ENCODE measurements around the gene KRTCAP3. TPM values are rescaled to one million over a fixed set of nuclear protein-coding genes. Genes with fewer than 3 reads are reported as not detected.

KRTCAP3 gene
- total and polyA plus RNA-seq, 2 of the 4 experiments (the other 2 are of a cell fraction) = 1.5 TPM; not detected in 1

DNA sequence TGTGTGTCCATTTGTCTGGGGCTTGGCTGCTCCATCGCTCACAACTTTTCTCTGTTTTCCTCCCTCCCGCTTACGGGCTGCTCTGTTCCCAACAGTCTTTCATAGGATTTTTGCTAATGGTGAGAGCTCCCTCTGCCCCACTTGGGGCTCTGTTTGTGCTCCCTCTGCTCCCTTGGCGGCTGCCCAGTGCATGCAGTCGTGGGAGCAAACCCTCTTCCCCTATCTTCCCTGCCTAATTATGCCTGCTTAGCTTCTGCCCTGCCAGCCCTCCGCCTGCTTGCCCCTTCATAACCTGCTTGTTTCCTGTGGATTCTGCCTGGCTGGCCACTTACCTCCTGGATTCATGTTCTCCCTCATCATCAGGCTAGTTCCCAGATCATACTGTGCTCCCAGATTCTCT, 6.6 kb upstream of the KRTCAP3 start:
- no peak overlapping the region for H3K56ac ChIP-seq (ENCODE audit: extremely low read depth, insufficient read depth, low read length)
- H2BK15ac ChIP-seq (ENCODE audit: low read depth, low read length) = no peak overlapping the region
- WGBS, 2 experiments (ENCODE audit: extremely low coverage in 2 of 2, insufficient read length in 1 of 2) = 100% methylated on average over 2 of the region's 6 CpGs; no CpG with 5 or more reads in 1 of the 2 experiments
- no peak overlapping the region for H3K4ac ChIP-seq (ENCODE audit: low read depth, low read length)
- ATAC-seq (ENCODE audit: low read depth) (no peak), DNase-seq (no peak)
- 0 out of 2 replicates have a peak, but pooled peaks cover 3% of the 10 kb centered on the region for H3K9me1 ChIP-seq (ENCODE audit: insufficient read depth, low read length)
- H3K9me3 ChIP-seq (ENCODE audit: control insufficient read depth, insufficient read depth, low read length) = no peaks in the 10 kb centered on the region
- no peak overlapping the region for H3K4me2 ChIP-seq (ENCODE audit: low read depth, low read length)
- dilution Hi-C loops (cut with HindIII; ENCODE audit: low sequenced_read_pairs, unreplicated experiment) (no loop called here), in situ Hi-C loops (cut with MboI; ENCODE audit: low sequenced_read_pairs) (no loop called here), intact Hi-C loops (cut with micrococcal nuclease) (no loop called here)
- H3K4me3 ChIP-seq (ENCODE audit: insufficient read depth, low read depth, low read length) = no peak overlapping the region
- H2BK120ac ChIP-seq (ENCODE audit: low read depth, low read length) = no peak overlapping the region
- H3K9ac ChIP-seq (ENCODE audit: low read depth, low read length) = no peak overlapping the region
- no peak overlapping the region for H4K91ac ChIP-seq (ENCODE audit: insufficient read depth, low read depth, low read length)
- no peak overlapping the region for H4K8ac ChIP-seq (ENCODE audit: low read depth in 2 of 2, low read length in 2 of 2)
- TF ChIP-seq CEBPB (IDR thresholded peaks at IDR 0.05; ENCODE audit: low read depth, low read length) (no peak), RCOR1 (IDR thresholded peaks at IDR 0.05; ENCODE audit: insufficient replicate concordance, low read length) (no peak), SMC3 (IDR thresholded peaks at IDR 0.05; ENCODE audit: low read depth, low read length) (no peak)
- H3K36me3 ChIP-seq (ENCODE audit: control insufficient read depth, insufficient read depth, low read length) = peaks cover 51% of the 10 kb centered on the region
- no peak overlapping the region for H2BK20ac ChIP-seq (ENCODE audit: low read depth, low read length)
- no peak overlapping the region for H3K14ac ChIP-seq (replicated peaks; ENCODE audit: low read depth, low read length)
- no peak overlapping the region for H3K18ac ChIP-seq (ENCODE audit: low read depth, low read length)
- H3K4me1 ChIP-seq (ENCODE audit: control insufficient read depth, insufficient read depth, low read length) = peaks cover 3% of the 10 kb centered on the region
- H2BK5ac ChIP-seq (ENCODE audit: low read depth, low read length, poor library complexity, severe bottlenecking) = no peak overlapping the region
- H3K79me1 ChIP-seq (ENCODE audit: low read depth in 1 of 2, low read length in 2 of 2) = peaks cover 24 to 49% of the 10 kb centered on the region in 2 experiments
- peaks cover 36% of the 10 kb centered on the region for H4K20me1 ChIP-seq (ENCODE audit: insufficient read depth, low read length)
- no peak overlapping the region for H3K23ac ChIP-seq (ENCODE audit: low read depth, low read length)
- H2AFZ ChIP-seq (replicated peaks; ENCODE audit: low read length, poor library complexity) = no peak overlapping the region
- no peak overlapping the region for H3K27ac ChIP-seq (ENCODE audit: insufficient read depth, low read length)
- no peak overlapping the region for H2AK5ac ChIP-seq (ENCODE audit: low read depth, low read length)
- POLR2A ChIA-PET (ENCODE audit: unreplicated experiment) = no interaction called here
- CTCF ChIA-PET = no interaction called here
- H4K5ac ChIP-seq (ENCODE audit: low read depth, low read length) = no peak overlapping the region
- H3K27me3 ChIP-seq (ENCODE audit: control insufficient read depth, insufficient read depth, low read length) = no peaks in the 10 kb centered on the region
- H2AK9ac ChIP-seq (replicated peaks; ENCODE audit: low read depth, low read length, poor library complexity) = no peak overlapping the region
- no TSS peak for BruUV-seq (replicated peaks)

Data from IMR-90 (cell line).